Umbilical cord (tissue), 2 donors: Measurements from ENCODE around the gene DNAJB4. TPM values are rescaled to one million over a fixed set of nuclear protein-coding genes. Genes with fewer than 3 reads are reported as not detected.
"Not testable (repeated sequence)": the region's sequence is repeated elsewhere in the genome, so short reads cannot be mapped to it uniquely, and the experiment has no call there.

Experiments
- DNase-seq: peaks from one replicate; pipeline ENCODE4 v3.0.0-alpha.2; 2015; ENCODE audit warnings: low spot score
- total RNA-seq: library from RNA; depleted of rRNA; stranded (reverse); fragments of >200 nt; gene quantifications from one replicate; pipeline ENCODE4 v1.2.3, GENCODE V29; 2014; ENCODE audit warnings: low replicate concordance; ENCODE audit not compliant: insufficient read depth

DNAJB4 gene
- total RNA-seq, 1 donor from 2014 or later = 124 TPM

DNA sequence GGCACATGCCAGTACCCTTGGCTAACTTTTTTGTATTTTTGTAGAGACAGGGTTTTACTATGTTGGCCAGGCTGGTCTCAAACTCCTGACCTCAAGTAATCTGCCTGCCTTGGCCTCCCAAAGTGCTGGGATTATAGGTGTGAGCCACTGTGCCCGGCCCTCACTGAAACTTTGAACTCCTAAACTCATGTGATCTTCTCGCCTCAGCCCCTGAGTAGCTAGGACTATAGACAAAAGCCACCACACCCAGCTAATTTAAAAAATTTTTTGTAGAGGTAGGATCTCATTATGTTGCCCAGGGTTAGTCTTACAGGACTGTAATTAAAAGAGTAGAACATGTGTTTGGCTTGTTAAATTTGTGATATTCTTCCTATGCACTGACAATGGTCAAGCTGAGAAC, 60.1 kb downstream of the DNAJB4 start:
- not testable (repeated sequence) for DNase-seq

Other genes with a start within 250 kb of the DNAJB4 start
- gene USP33, start 245.1 kb upstream of the DNAJB4 start, total RNA-seq = 76.1 TPM
- 26.0 TPM for gene MIGA1, start 225.3 kb upstream of the DNAJB4 start, total RNA-seq
- gene NEXN, start 116.3 kb upstream of the DNAJB4 start, total RNA-seq = 76.1 TPM
- 126 TPM for gene FUBP1, start 25.9 kb upstream of the DNAJB4 start, total RNA-seq
- gene GIPC2, start 41.0 kb downstream of the DNAJB4 start, total RNA-seq = 9.4 TPM